GM12878 (cell line): ENCODE results near the gene NSMCE3. TPM values are rescaled to one million over a fixed set of nuclear protein-coding genes. Genes with fewer than 3 reads are reported as not detected.

ENCODE experiments used
- ATAC-seq: fragments of 200-7000 bp; cut with Tn5 transposase; 3 replicates; pipeline ENCODE4 v1.9.1; 2020; ENCODE audit warnings: mild to moderate bottlenecking, moderate library complexity
- BruUV-seq: library from RNA; stranded (reverse); fragments of 400-500 nt; replicated peaks from 2 replicates; lab custom pipeline; 2021; lab: Mats Ljungman, UMichigan
- CTCF ChIA-PET: fragments of 300-600 bp; sonication (Branson Sonifier 250); formaldehyde crosslinking; extraction: SDS; loops from one replicate; lab custom pipeline; 2021; ENCODE audit warnings: inconsistent platforms; lab: Yijun Ruan, JAX
- POLR2A ChIA-PET: fragments of 350-600 bp; formaldehyde crosslinking; extraction: SDS; loops from one replicate; lab custom pipeline; 2021; ENCODE audit warnings: inconsistent platforms; lab: Charles Lee
- RAD21 ChIA-PET: fragments of 300-600 bp; sonication (Branson Sonifier 250); formaldehyde crosslinking; loops from one replicate; lab custom pipeline; 2023; ENCODE audit warnings: antibody characterized with exemption; ENCODE audit not compliant: unreplicated experiment; lab: Charles Lee
- SMC1A ChIA-PET: fragments of 300-600 bp; sonication (Branson Sonifier 250); formaldehyde crosslinking; loops from one replicate; lab custom pipeline; 2023; ENCODE audit not compliant: unreplicated experiment, uncharacterized antibody; lab: Charles Lee
- DNase-seq: peaks from one replicate; pipeline ENCODE4 v3.0.0-alpha.2; 2011; ENCODE audit warnings: low read depth, low spot score
- FAIRE-seq: peaks from 3 replicates; lab custom pipeline; 2011; peaks lifted over from hg19 to GRCh38; lab: Jason Lieb, UNC
- H2AFZ ChIP-seq: 2 replicates; pipeline ENCODE4 v1.6.0; 2011; ENCODE audit warnings: low read depth, low read length, control low read depth; ENCODE audit not compliant: control insufficient read depth
- H3K27ac ChIP-seq: 2 replicates; pipeline ENCODE4 v1.5.1; 2011; ENCODE audit warnings: control low read depth; ENCODE audit not compliant: control insufficient read depth, insufficient read depth
- H3K27me3 ChIP-seq, 2 experiments: replicated peaks in 1 of 2; 2 replicates each; pipeline versions ENCODE4 v1.6.0 to v1.6.1; 2011; ENCODE audit warnings: low read length in 1 of 2; ENCODE audit not compliant: control insufficient read depth in 2 of 2, insufficient read depth in 2 of 2
- H3K36me3 ChIP-seq, 2 experiments: 2 replicates each; pipeline ENCODE4 v1.5.1; 2011; ENCODE audit warnings: low read length in 1 of 2; ENCODE audit not compliant: control insufficient read depth in 2 of 2, insufficient read depth in 2 of 2
- H3K4me1 ChIP-seq: 2 replicates; pipeline ENCODE4 v1.6.1; 2011; ENCODE audit warnings: mild to moderate bottlenecking, low read length, moderate library complexity, mixed read lengths; ENCODE audit not compliant: control insufficient read depth, insufficient read depth
- H3K4me2 ChIP-seq: 2 replicates; pipeline ENCODE4 v1.6.0; 2011; ENCODE audit warnings: control low read depth; ENCODE audit not compliant: control insufficient read depth, insufficient read depth
- H3K4me3 ChIP-seq: fragments of 200-600 bp; sonication (generic); 2 replicates; pipeline ENCODE4 v1.5.1; 2016
- H3K79me2 ChIP-seq: 2 replicates; pipeline ENCODE4 v1.6.0; 2011; ENCODE audit warnings: low read length; ENCODE audit not compliant: control insufficient read depth, insufficient read depth
- H3K9ac ChIP-seq: 2 replicates; pipeline ENCODE4 v1.8.0; 2011; ENCODE audit warnings: low read length, control low read depth, mixed read lengths; ENCODE audit not compliant: control insufficient read depth, insufficient read depth
- H3K9me3 ChIP-seq: replicated peaks from 3 replicates; pipeline ENCODE4 v1.5.1; 2011; ENCODE audit warnings: mild to moderate bottlenecking, low read length; ENCODE audit not compliant: control insufficient read depth, insufficient read depth
- H4K20me1 ChIP-seq: 2 replicates; pipeline ENCODE4 v1.6.0; 2011; ENCODE audit not compliant: control insufficient read depth, insufficient read depth
- HDGF ChIP-seq: fragments of 450-650 bp; IDR thresholded peaks from 2 replicates; pipeline ENCODE4 v1.6.1; 2016; ENCODE audit warnings: antibody characterized with exemption
- NR2F1 ChIP-seq: fragments of 450-650 bp; conservative IDR thresholded peaks from 2 replicates; pipeline ENCODE4 v1.6.1; 2017; ENCODE audit warnings: mild to moderate bottlenecking
- PAX8 ChIP-seq: fragments of 450-650 bp; IDR thresholded peaks from 2 replicates; pipeline ENCODE4 v1.6.1; 2017; ENCODE audit warnings: mild to moderate bottlenecking, moderate library complexity
- RCOR1 ChIP-seq: conservative IDR thresholded peaks from 2 replicates; pipeline ENCODE4 v1.6.1; 2012; ENCODE audit warnings: low read depth, low read length, improper control_type of control experiment
- TCF7 ChIP-seq: IDR thresholded peaks from 2 replicates; pipeline ENCODE4 v1.6.1; 2014; ENCODE audit warnings: antibody characterized with exemption, borderline replicate concordance
- ZSCAN29 ChIP-seq: fragments of 450-650 bp; IDR thresholded peaks from 2 replicates; pipeline ENCODE4 v1.6.1; 2017; ENCODE audit warnings: mild to moderate bottlenecking, moderate library complexity
- WGBS: methylation state at CpG from one replicate; pipeline ENCODE4 v1.1.6; 2016; ENCODE audit warnings: low lambda C conversion rate; ENCODE audit not compliant: insufficient replicate concordance, insufficient coverage; ENCODE audit errors: missing lambda C conversion rate; 5-methylcytosine and 5-hydroxymethylcytosine counted together
- in situ Hi-C: fragments of 300-500 bp; cut with MboI; formaldehyde crosslinking; loops from 9 replicates; pipeline ENCODE4 v1.14.3; 2018; ENCODE audit warnings: mixed read lengths
- intact Hi-C: fragments of 100-400 bp; cut with micrococcal nuclease; formaldehyde crosslinking; loops from one replicate; pipeline ENCODE4 v1.14.2; 2022; ENCODE audit not compliant: unreplicated experiment
- polyA plus RNA-seq, 11 experiments: library from polyadenylated mRNA; depleted of rRNA in 4 of 11; unstranded in 6 of 11; stranded (reverse) in 5 of 11; fragments of >200 nt; fragmentation: Nextera tagmentation in 4 of 11; fragmentation: Illumina TruSeq in 1 of 11; extraction: Ambion mirVana in 4 of 11; extraction: Trizol in 1 of 11; gene quantifications; 1 replicate in 1 of 11; 2 replicates in 10 of 11; pipeline versions ENCODE4 v1.2.1 to v1.2.3, GENCODE V29; 2011 to 2016; ENCODE audit warnings: inconsistent platforms in 2 of 11, missing spikeins in 2 of 11, low read depth in 1 of 11
- total RNA-seq, 4 experiments: library from RNA; depleted of rRNA in 3 of 4; stranded (reverse); fragments of >200 nt in 3 of 4; fragmentation: Illumina TruSeq in 1 of 4; extraction: Trizol in 1 of 4; gene quantifications; 2 replicates each; pipeline versions ENCODE4 v1.2.1 to v1.2.3, GENCODE V29; 2013 to 2021
- TF ChIP-seq, protein P1 (sequence below): fragments of 450-650 bp; IDR thresholded peaks from 2 replicates; pipeline ENCODE4 v1.6.1; 2014; ENCODE audit warnings: mild to moderate bottlenecking
- TF ChIP-seq, protein P2 (sequence below): fragments of 450-650 bp; conservative IDR thresholded peaks from 2 replicates; pipeline ENCODE4 v1.6.1; 2017; ENCODE audit warnings: mild to moderate bottlenecking, moderate library complexity
- TF ChIP-seq, protein P3 (sequence below): fragments of 450-650 bp; formaldehyde crosslinking; IDR thresholded peaks from 2 replicates; pipeline ENCODE4 v1.5.0; 2022; ENCODE audit warnings: mild to moderate bottlenecking, missing genetic modification characterization

Gene NSMCE3
- total and polyA plus RNA-seq, 10 of the 15 experiments (the other 5 are each of a cell fraction or from before 2014, with no cell fraction given): 3.7 to 30.0 (median 19.2) TPM

DNA sequence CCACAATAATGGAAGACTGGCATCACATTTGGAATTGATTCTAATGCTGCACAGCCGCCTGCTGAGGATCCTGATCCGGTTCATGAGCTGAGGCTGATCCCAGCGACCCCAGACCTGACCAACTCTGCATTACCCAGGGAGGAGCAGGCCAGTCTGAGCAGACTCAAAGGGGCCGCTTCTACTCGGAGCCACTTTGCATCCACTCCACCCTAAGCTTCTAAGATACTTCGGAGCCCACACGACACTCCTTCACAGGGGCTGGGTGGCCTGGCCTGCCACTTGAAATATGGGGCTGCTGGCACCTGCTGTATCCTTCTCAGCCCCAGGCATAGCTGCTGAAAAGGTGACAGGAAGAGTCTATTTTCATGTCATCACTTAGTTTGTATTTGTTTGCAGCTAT lies 33.2 kb upstream of the NSMCE3 start:
- Histone ChIP-seq H3K9ac (no peak overlapping the region), H3K79me2 (no peaks in the 10 kb centered on the region), H3K27ac (no peak overlapping the region), H4K20me1 (no peaks in the 10 kb centered on the region), H3K36me3 (no peaks in the 10 kb centered on the region), H3K4me2 (no peak overlapping the region), H3K27me3 (no peaks in the 10 kb centered on the region), H3K4me3 (no peak overlapping the region), H2AFZ (no peak overlapping the region), H3K9me3 (no peaks in the 10 kb centered on the region), H3K4me1 (peaks cover 12% of the 10 kb centered on the region)
- FAIRE-seq: no peak
- CTCF ChIA-PET: interaction anchor here (2.0 kb wide), 1 partner anchor 9 kb away, joined by 8 read pairs; no protein-coding TSS in a partner anchor
- BruUV-seq: no TSS peak
- SMC1A ChIA-PET: interaction anchor here (0.7 to 2.1 kb wide), 2 partner anchors 10 kb away, joined by 3 to 4 read pairs; no protein-coding TSS in a partner anchor
- POLR2A ChIA-PET: interaction anchor here (0.5 kb wide), 1 partner anchor 84 kb away, joined by 4 read pairs; no protein-coding TSS in a partner anchor
- TF ChIP-seq NR2F1: no peak
- TF ChIP-seq RCOR1: no peak
- TF ChIP-seq ZSCAN29: no peak
- no peak for TF ChIP-seq HDGF
- TF ChIP-seq, protein P1, sequence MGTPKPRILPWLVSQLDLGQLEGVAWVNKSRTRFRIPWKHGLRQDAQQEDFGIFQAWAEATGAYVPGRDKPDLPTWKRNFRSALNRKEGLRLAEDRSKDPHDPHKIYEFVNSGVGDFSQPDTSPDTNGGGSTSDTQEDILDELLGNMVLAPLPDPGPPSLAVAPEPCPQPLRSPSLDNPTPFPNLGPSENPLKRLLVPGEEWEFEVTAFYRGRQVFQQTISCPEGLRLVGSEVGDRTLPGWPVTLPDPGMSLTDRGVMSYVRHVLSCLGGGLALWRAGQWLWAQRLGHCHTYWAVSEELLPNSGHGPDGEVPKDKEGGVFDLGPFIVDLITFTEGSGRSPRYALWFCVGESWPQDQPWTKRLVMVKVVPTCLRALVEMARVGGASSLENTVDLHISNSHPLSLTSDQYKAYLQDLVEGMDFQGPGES: no peak
- no peak for TF ChIP-seq TCF7
- intact Hi-C loops: no loop called here
- no peak for ATAC-seq
- RAD21 ChIA-PET: no interaction called here
- in situ Hi-C loops: no loop called here
- no peak for DNase-seq
- WGBS: 62% methylated on average over 7 of the region's 7 CpGs

DNA sequence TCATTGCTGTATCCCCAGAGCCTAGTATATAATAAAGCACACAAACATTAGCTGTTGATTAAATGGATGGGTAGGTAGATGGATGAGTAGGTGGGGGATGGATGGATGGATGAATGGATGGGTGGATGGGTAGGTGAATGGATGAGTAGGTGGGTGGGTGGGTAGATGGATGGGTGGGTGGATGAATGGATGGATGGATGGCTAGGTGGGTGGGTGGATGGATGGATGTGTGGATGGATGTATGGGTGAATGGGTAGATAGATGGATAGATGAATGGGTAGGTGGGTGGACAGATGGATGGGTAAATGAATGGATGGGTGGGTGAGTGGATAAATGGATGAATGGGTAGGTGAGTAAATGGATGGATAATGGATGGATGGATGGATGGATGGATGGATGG lies 30.2 kb upstream of the NSMCE3 start:
- BruUV-seq: no TSS peak
- no peaks in the 10 kb centered on the region for H4K20me1 ChIP-seq
- no peak overlapping the region for H2AFZ ChIP-seq
- no peaks in the 10 kb centered on the region for H3K36me3 ChIP-seq
- ATAC-seq: no peak
- H3K27ac ChIP-seq: no peak overlapping the region
- CTCF ChIA-PET: no interaction called here
- SMC1A ChIA-PET: no interaction called here
- no peak overlapping the region for H3K4me3 ChIP-seq
- RAD21 ChIA-PET: no interaction called here
- POLR2A ChIA-PET: no interaction called here
- no peak overlapping the region for H3K9ac ChIP-seq
- no peaks in the 10 kb centered on the region for H3K79me2 ChIP-seq
- peaks cover 5% of the 10 kb centered on the region; the same call in 1 of the 2 replicates for H3K4me1 ChIP-seq
- no peaks in the 10 kb centered on the region for H3K27me3 ChIP-seq
- intact Hi-C loops: loop anchor here (10.0 kb wide), 1 partner anchor 65 kb away; no protein-coding TSS in a partner anchor
- no peaks in the 10 kb centered on the region for H3K9me3 ChIP-seq
- no peak for DNase-seq
- H3K4me2 ChIP-seq: no peak overlapping the region
- FAIRE-seq: no peak
- in situ Hi-C loops: no loop called here
- TF ChIP-seq, protein P2, sequence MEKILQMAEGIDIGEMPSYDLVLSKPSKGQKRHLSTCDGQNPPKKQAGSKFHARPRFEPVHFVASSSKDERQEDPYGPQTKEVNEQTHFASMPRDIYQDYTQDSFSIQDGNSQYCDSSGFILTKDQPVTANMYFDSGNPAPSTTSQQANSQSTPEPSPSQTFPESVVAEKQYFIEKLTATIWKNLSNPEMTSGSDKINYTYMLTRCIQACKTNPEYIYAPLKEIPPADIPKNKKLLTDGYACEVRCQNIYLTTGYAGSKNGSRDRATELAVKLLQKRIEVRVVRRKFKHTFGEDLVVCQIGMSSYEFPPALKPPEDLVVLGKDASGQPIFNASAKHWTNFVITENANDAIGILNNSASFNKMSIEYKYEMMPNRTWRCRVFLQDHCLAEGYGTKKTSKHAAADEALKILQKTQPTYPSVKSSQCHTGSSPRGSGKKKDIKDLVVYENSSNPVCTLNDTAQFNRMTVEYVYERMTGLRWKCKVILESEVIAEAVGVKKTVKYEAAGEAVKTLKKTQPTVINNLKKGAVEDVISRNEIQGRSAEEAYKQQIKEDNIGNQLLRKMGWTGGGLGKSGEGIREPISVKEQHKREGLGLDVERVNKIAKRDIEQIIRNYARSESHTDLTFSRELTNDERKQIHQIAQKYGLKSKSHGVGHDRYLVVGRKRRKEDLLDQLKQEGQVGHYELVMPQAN: no peak
- TF ChIP-seq, protein P3, sequence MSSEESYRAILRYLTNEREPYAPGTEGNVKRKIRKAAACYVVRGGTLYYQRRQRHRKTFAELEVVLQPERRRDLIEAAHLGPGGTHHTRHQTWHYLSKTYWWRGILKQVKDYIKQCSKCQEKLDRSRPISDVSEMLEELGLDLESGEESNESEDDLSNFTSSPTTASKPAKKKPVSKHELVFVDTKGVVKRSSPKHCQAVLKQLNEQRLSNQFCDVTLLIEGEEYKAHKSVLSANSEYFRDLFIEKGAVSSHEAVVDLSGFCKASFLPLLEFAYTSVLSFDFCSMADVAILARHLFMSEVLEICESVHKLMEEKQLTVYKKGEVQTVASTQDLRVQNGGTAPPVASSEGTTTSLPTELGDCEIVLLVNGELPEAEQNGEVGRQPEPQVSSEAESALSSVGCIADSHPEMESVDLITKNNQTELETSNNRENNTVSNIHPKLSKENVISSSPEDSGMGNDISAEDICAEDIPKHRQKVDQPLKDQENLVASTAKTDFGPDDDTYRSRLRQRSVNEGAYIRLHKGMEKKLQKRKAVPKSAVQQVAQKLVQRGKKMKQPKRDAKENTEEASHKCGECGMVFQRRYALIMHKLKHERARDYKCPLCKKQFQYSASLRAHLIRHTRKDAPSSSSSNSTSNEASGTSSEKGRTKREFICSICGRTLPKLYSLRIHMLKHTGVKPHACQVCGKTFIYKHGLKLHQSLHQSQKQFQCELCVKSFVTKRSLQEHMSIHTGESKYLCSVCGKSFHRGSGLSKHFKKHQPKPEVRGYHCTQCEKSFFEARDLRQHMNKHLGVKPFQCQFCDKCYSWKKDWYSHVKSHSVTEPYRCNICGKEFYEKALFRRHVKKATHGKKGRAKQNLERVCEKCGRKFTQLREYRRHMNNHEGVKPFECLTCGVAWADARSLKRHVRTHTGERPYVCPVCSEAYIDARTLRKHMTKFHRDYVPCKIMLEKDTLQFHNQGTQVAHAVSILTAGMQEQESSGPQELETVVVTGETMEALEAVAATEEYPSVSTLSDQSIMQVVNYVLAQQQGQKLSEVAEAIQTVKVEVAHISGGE: no peak
- TF ChIP-seq PAX8: no peak
